ENCODE measurements around the gene DPRX. TPM values are rescaled to one million over a fixed set of nuclear protein-coding genes. Genes with fewer than 3 reads are reported as not detected.

Gene DPRX
- total and polyA plus RNA-seq, 12 donors = 0.52 to 0.59 TPM; not detected in 10

DNA sequence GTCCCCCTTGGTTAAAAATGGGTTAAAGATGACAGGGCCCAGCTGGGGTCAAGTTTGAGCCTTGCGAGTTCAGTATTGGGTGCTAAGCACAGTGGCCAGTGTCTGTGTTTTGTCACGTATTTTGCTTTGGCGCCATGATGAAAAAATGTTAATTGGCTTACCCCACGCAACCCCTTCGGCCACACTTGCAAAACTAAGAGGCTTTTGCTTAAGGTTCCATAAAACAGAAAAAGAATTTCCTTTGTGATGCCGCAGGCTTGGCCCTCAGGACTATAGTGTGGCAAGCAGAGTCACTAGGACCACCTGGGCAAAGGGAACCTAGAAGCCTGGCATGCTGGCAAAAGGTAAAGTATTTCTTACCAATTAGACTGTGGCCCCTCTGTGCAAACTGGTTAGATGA, 20.7 kb downstream of the DPRX start:
- TF ChIP-seq, protein P1, sequence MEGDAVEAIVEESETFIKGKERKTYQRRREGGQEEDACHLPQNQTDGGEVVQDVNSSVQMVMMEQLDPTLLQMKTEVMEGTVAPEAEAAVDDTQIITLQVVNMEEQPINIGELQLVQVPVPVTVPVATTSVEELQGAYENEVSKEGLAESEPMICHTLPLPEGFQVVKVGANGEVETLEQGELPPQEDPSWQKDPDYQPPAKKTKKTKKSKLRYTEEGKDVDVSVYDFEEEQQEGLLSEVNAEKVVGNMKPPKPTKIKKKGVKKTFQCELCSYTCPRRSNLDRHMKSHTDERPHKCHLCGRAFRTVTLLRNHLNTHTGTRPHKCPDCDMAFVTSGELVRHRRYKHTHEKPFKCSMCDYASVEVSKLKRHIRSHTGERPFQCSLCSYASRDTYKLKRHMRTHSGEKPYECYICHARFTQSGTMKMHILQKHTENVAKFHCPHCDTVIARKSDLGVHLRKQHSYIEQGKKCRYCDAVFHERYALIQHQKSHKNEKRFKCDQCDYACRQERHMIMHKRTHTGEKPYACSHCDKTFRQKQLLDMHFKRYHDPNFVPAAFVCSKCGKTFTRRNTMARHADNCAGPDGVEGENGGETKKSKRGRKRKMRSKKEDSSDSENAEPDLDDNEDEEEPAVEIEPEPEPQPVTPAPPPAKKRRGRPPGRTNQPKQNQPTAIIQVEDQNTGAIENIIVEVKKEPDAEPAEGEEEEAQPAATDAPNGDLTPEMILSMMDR (IDR thresholded peaks at IDR 0.05) = no peak
- WGBS, 2 donors = 92 to 96% methylated on average over 6 of the region's 6 CpGs
- ATAC-seq = no peak

DNA sequence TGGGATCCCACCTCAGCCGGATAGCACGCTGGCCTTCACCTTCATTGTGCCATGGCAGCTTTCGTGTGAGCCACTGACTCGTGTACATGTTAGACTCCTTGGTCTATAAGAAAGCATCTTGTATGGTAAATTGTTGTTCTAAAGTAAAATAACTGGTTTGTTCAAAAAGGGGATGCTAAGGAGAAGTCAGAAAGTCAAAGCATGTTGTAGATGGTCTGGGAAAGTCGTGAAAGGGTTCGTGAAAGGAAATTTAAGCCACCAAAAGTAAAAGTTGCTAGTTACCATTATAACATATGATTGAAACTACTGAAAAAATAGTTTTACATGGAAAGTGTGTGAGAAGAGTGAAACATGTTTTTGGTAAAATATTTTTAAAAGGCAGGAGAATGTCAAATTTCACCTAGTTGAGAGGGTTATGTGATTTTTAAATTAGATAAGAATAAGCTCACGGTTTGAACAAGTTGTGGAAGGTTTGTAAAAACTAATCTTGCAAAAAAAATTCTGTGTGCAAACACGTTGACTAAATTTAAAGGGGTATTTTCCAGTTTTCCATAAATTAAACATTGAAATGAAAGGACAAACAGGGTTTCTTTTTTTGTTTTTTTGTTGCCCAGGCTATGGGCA, 23.4 kb downstream of the DPRX start:
- Histone ChIP-seq H3K36me3 (no peaks in the 10 kb centered on the region), H3K9me3 (peaks cover 0 to 65% (median 3%) of the 10 kb centered on the region in 11 donors), H3K4me1 (peaks cover 0 to 16% (median 0%) of the 10 kb centered on the region in 9 donors), H3K27me3 (peaks cover 0 to 7% (median 0%) of the 10 kb centered on the region in 7 donors), H3K4me3 (no peak overlapping the region), H3K27ac (no peak overlapping the region)
- intact Hi-C loops (cut with DNase I) = loop anchor here in 1 of 10 donors (10.0 kb wide), 1 partner anchor 150 kb away; no protein-coding TSS in a partner anchor
- no peak for DNase-seq
- 87% methylated on average over 8 of the region's 8 CpGs for WGBS, 2 donors
- TF ChIP-seq, protein P1 (IDR thresholded peaks at IDR 0.05) = no peak
- ATAC-seq = no peak

More for the DNA sequence above, 20.7 kb downstream of the DPRX start:
- DNase-seq = no peak
- H3K9me3 ChIP-seq = peaks cover 0 to 85% (median 12%) of the 10 kb centered on the region in 11 donors
- H3K4me1 ChIP-seq = peaks cover 0 to 4% (median 0%) of the 10 kb centered on the region in 9 donors
- no peaks in the 10 kb centered on the region for H3K27me3 ChIP-seq
- intact Hi-C loops (cut with DNase I) = loop anchor here in 1 of 10 donors (10.0 kb wide), 1 partner anchor 148 kb away; no protein-coding TSS in a partner anchor
- H3K36me3 ChIP-seq = no peaks in the 10 kb centered on the region
- no peak overlapping the region for H3K27ac ChIP-seq
- H3K4me3 ChIP-seq = no peak overlapping the region

DNA sequence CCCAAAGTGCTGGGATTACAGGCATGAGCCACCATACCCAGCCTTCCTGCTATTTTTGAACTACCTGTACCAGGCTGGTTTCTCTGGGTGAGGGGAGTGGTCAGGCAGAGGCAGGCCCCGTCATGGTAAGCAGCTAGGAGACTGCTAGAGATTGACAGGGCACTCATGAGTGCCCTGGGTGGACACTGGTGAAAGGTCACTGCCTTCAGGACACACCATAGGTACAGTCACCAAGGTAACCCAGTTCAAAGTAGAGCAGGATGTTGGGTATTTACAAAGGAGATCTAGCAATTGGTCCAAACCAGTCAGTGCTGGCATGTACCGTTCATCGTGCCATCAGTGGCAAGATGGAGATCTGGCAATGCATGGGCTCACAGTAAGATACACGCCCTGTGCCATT, 25.5 kb downstream of the DPRX start:
- WGBS, 2 donors = 85 to 91% methylated on average over 4 of the region's 4 CpGs
- Histone ChIP-seq H3K27me3 (peaks cover 0 to 12% (median 0%) of the 10 kb centered on the region in 7 donors), H3K9me3 (peaks cover 0 to 49% (median 2%) of the 10 kb centered on the region in 11 donors), H3K4me3 (no peak overlapping the region), H3K36me3 (no peaks in the 10 kb centered on the region), H3K4me1 (peaks cover 0 to 16% (median 0%) of the 10 kb centered on the region in 9 donors), H3K27ac (peak overlapping the region in 4 of 10 donors; percentile 1 to 82 (median 71))
- no peak for ATAC-seq
- no peak for DNase-seq
- intact Hi-C loops (cut with DNase I) = loop anchor here in 1 of 10 donors (10.0 kb wide), 1 partner anchor 153 kb away; no protein-coding TSS in a partner anchor
- TF ChIP-seq, protein P1 (IDR thresholded peaks at IDR 0.05) = no peak

DNA sequence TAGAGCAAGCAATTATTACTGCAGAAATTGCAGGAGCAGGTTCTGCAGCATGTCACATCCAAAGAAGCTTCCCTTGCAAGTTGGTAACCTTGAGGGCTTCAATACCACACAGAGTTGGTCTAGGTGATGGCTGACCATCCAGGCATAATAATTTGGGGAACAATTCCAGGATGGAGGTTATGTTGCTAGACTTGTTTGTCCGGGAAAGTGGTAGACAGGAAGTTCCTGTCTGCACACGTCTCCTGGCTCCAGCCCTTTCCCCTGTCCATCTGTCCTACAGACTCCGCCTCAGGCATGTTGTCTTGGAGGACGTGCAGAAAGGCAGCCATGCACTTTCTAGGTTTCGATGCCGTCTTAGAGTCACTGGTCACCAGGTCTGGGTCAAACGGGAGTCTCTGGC, 26.0 kb downstream of the DPRX start:
- WGBS, 2 donors = 35 to 44% methylated on average over 7 of the region's 7 CpGs
- peaks cover 0 to 16% (median 0%) of the 10 kb centered on the region in 9 donors for H3K4me1 ChIP-seq
- H3K36me3 ChIP-seq = no peaks in the 10 kb centered on the region
- peaks cover 0 to 12% (median 0%) of the 10 kb centered on the region in 7 donors for H3K27me3 ChIP-seq
- intact Hi-C loops (cut with DNase I) = loop anchor here in 2 of 10 donors (2.0 to 10.0 kb wide), 3 partner anchors 57 to 153 kb away; no protein-coding TSS in a partner anchor
- H3K9me3 ChIP-seq = peaks cover 0 to 45% (median 2%) of the 10 kb centered on the region in 11 donors
- TF ChIP-seq, protein P1 (IDR thresholded peaks at IDR 0.05) = no peak
- H3K27ac ChIP-seq = peak overlapping the region in 4 of 10 donors; percentile 47 to 82 (median 71)
- peak in 4 of 8 donors; percentile 10 to 64 (median 56) for ATAC-seq
- no peak overlapping the region for H3K4me3 ChIP-seq
- no peak for DNase-seq
